Measurements from ENCODE around the gene GRAP2. TPM values are rescaled to one million over a fixed set of nuclear protein-coding genes. Genes with fewer than 3 reads are reported as not detected.
A peak's percentile ranks its signal among the peaks of the same experiment; 100 is the strongest.
"Not testable (repeated sequence)": the region's sequence is repeated elsewhere in the genome, so short reads cannot be mapped to it uniquely, and the experiment has no call there.

Gene GRAP2
- total RNA-seq, 1 experiment from 2014 or later = not detected

GRCh38 chr22:39990686-39991085 lies 89.8 kb downstream of the GRAP2 start:
- DNase-seq = no peak
- no peaks in the 10 kb centered on the region for H3K36me3 ChIP-seq
- H3K9me3 ChIP-seq = no peaks in the 10 kb centered on the region
- no peak overlapping the region for H3K4me3 ChIP-seq
- no peaks in the 10 kb centered on the region for H3K27me3 ChIP-seq

- DNase-seq = no peak
- Histone ChIP-seq H3K4me3 (no peak overlapping the region), H3K27me3 (no peaks in the 10 kb centered on the region), H3K36me3 (no peaks in the 10 kb centered on the region), H3K9me3 (no peaks in the 10 kb centered on the region)
These were observed 90.4 kb downstream of the GRAP2 start for GRCh38 chr22:39991159-39991860.

GRCh38 chr22:39992088-39992826 lies 91.4 kb downstream of the GRAP2 start:
- H3K4me3 ChIP-seq = no peak overlapping the region
- no peaks in the 10 kb centered on the region for H3K9me3 ChIP-seq
- no peaks in the 10 kb centered on the region for H3K36me3 ChIP-seq
- H3K27me3 ChIP-seq = no peaks in the 10 kb centered on the region
- DNase-seq = no peak

- not testable (repeated sequence) for DNase-seq, H3K4me3 ChIP-seq, H3K27me3 ChIP-seq
These were observed 92.0 kb downstream of the GRAP2 start for GRCh38 chr22:39992894-39993293.

GRCh38 chr22:39994041-39994565 lies 93.2 kb downstream of the GRAP2 start:
- no peaks in the 10 kb centered on the region for H3K36me3 ChIP-seq
- no peak overlapping the region for H3K4me3 ChIP-seq
- H3K9me3 ChIP-seq = no peaks in the 10 kb centered on the region
- no peak for DNase-seq
- H3K27me3 ChIP-seq = no peaks in the 10 kb centered on the region

More at GRCh38 chr22:39992894-39993293, 92.0 kb downstream of the GRAP2 start:
- not testable (repeated sequence) for H3K9me3 ChIP-seq, H3K36me3 ChIP-seq

- DNase-seq = no peak
- H3K27me3 ChIP-seq = no peaks in the 10 kb centered on the region
- H3K36me3 ChIP-seq = no peaks in the 10 kb centered on the region
- H3K4me3 ChIP-seq = no peak within 1 kb of the TSS
- no peaks in the 10 kb centered on the region for H3K9me3 ChIP-seq
These were observed 93.9 kb downstream of the GRAP2 start, which contains the start of gene FAM83F for GRCh38 chr22:39994566-39995392. FAM83F (plus strand) TSS chr22:39994954; CDS start chr22:39995043, 89 bp downstream.

- H3K36me3 ChIP-seq = no peaks in the 10 kb centered on the region
- H3K27me3 ChIP-seq = no peaks in the 10 kb centered on the region
- no peaks in the 10 kb centered on the region for H3K9me3 ChIP-seq
- DNase-seq = no peak
- H3K4me3 ChIP-seq = no peak overlapping the region
These were observed 94.7 kb downstream of the GRAP2 start for GRCh38 chr22:39995393-39996252.

- H3K27me3 ChIP-seq = no peaks in the 10 kb centered on the region
- no peak for DNase-seq
- no peaks in the 10 kb centered on the region for H3K9me3 ChIP-seq
- no peaks in the 10 kb centered on the region for H3K36me3 ChIP-seq
- H3K4me3 ChIP-seq = no peak overlapping the region
These were observed 95.8 kb downstream of the GRAP2 start for GRCh38 chr22:39996732-39997131.

GRCh38 chr22:39997421-39997820 lies 96.5 kb downstream of the GRAP2 start:
- Histone ChIP-seq H3K4me3 (no peak overlapping the region), H3K27me3 (no peaks in the 10 kb centered on the region), H3K36me3 (no peaks in the 10 kb centered on the region), H3K9me3 (no peaks in the 10 kb centered on the region)
- DNase-seq = no peak

GRCh38 chr22:39997939-39998726 lies 97.2 kb downstream of the GRAP2 start:
- peak; percentile 22 for DNase-seq
- Histone ChIP-seq H3K4me3 (no peak overlapping the region), H3K27me3 (no peaks in the 10 kb centered on the region), H3K9me3 (no peaks in the 10 kb centered on the region), H3K36me3 (no peaks in the 10 kb centered on the region)

GRCh38 chr22:39999144-39999757 lies 98.4 kb downstream of the GRAP2 start:
- no peak overlapping the region for H3K4me3 ChIP-seq
- no peaks in the 10 kb centered on the region for H3K36me3 ChIP-seq
- no peaks in the 10 kb centered on the region for H3K9me3 ChIP-seq
- no peak for DNase-seq
- H3K27me3 ChIP-seq = no peaks in the 10 kb centered on the region

GRCh38 chr22:40000171-40000570 lies 99.3 kb downstream of the GRAP2 start:
- Histone ChIP-seq H3K9me3 (no peaks in the 10 kb centered on the region), H3K36me3 (no peaks in the 10 kb centered on the region), H3K27me3 (no peaks in the 10 kb centered on the region), H3K4me3 (no peak overlapping the region)
- DNase-seq = no peak

- Histone ChIP-seq H3K27me3 (no peaks in the 10 kb centered on the region), H3K9me3 (no peaks in the 10 kb centered on the region), H3K36me3 (no peaks in the 10 kb centered on the region), H3K4me3 (no peak overlapping the region)
- DNase-seq = no peak
These were observed 100.2 kb downstream of the GRAP2 start for GRCh38 chr22:40001106-40001505.

GRCh38 chr22:40001800-40002577 lies 101.1 kb downstream of the GRAP2 start:
- DNase-seq = no peak
- H3K27me3 ChIP-seq = no peaks in the 10 kb centered on the region
- H3K9me3 ChIP-seq = no peaks in the 10 kb centered on the region
- H3K4me3 ChIP-seq = no peak overlapping the region
- H3K36me3 ChIP-seq = no peaks in the 10 kb centered on the region
